ENCODE results near the gene OCA2.

DNA sequence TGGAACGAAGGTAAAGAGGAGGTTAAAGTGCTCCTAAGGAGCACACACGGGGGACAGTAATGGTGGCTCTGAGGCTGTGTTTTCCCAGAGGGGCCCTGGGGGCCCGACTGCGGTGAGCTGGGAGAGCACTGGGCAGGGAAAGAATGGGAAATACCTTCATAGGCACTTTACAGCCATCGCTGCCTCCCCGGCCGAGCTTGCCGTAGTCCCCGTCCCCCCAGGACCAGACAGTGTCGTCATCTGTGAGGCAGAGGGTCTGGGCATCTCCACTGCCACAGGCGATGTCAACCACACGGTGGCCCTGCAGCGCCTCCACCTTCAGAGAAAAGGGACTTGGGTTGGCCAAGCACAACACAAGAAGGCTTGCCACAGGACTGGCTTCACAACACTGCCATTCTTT is 32.8 kb upstream of the OCA2 start:
- TF ChIP-seq, protein P1, sequence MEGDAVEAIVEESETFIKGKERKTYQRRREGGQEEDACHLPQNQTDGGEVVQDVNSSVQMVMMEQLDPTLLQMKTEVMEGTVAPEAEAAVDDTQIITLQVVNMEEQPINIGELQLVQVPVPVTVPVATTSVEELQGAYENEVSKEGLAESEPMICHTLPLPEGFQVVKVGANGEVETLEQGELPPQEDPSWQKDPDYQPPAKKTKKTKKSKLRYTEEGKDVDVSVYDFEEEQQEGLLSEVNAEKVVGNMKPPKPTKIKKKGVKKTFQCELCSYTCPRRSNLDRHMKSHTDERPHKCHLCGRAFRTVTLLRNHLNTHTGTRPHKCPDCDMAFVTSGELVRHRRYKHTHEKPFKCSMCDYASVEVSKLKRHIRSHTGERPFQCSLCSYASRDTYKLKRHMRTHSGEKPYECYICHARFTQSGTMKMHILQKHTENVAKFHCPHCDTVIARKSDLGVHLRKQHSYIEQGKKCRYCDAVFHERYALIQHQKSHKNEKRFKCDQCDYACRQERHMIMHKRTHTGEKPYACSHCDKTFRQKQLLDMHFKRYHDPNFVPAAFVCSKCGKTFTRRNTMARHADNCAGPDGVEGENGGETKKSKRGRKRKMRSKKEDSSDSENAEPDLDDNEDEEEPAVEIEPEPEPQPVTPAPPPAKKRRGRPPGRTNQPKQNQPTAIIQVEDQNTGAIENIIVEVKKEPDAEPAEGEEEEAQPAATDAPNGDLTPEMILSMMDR (IDR thresholded peaks at IDR 0.05): no peak
- TF ChIP-seq POLR2A (IDR thresholded peaks at IDR 0.05): no peak

All from heart left ventricle (tissue), 13 donors.